ENCODE results near the gene FGF12.

The FGF12 gene

GRCh38 chr3:192706272-192706671 is 21.1 kb downstream of the FGF12 start:
- TF ChIP-seq FOXP2 (optimal IDR thresholded peaks at IDR 0.05; ENCODE audit: borderline replicate concordance, extremely low read depth, extremely low read length, insufficient read depth) (no peak), POLR2AphosphoS5 (IDR thresholded peaks at IDR 0.05; ENCODE audit: low read depth, low read length) (no peak), TAF1 (IDR thresholded peaks at IDR 0.05; ENCODE audit: borderline replicate concordance, insufficient read depth, low read length) (no peak), SIN3A (IDR thresholded peaks at IDR 0.05; ENCODE audit: borderline replicate concordance, insufficient read depth, low read length) (no peak), REST (IDR thresholded peaks at IDR 0.05; ENCODE audit: insufficient read depth in 1 of 2, low read depth in 2 of 2, low read length in 2 of 2) (no peak)

- TF ChIP-seq REST (IDR thresholded peaks at IDR 0.05; ENCODE audit: insufficient read depth in 1 of 2, low read depth in 2 of 2, low read length in 2 of 2) (no peak), FOXP2 (optimal IDR thresholded peaks at IDR 0.05; ENCODE audit: borderline replicate concordance, extremely low read depth, extremely low read length, insufficient read depth) (no peak), POLR2AphosphoS5 (IDR thresholded peaks at IDR 0.05; ENCODE audit: low read depth, low read length) (no peak), SIN3A (IDR thresholded peaks at IDR 0.05; ENCODE audit: borderline replicate concordance, insufficient read depth, low read length) (no peak), TAF1 (IDR thresholded peaks at IDR 0.05; ENCODE audit: borderline replicate concordance, insufficient read depth, low read length) (no peak)
These were observed 26.5 kb downstream of the FGF12 start for GRCh38 chr3:192700885-192701284.

- no peak for TF ChIP-seq POLR2AphosphoS5 (IDR thresholded peaks at IDR 0.05; ENCODE audit: low read depth, low read length)
- no peak for TF ChIP-seq FOXP2 (optimal IDR thresholded peaks at IDR 0.05; ENCODE audit: borderline replicate concordance, extremely low read depth, extremely low read length, insufficient read depth)
- TF ChIP-seq SIN3A (IDR thresholded peaks at IDR 0.05; ENCODE audit: borderline replicate concordance, insufficient read depth, low read length) = no peak
- TF ChIP-seq REST (IDR thresholded peaks at IDR 0.05; ENCODE audit: insufficient read depth in 1 of 2, low read depth in 2 of 2, low read length in 2 of 2) = no peak
- no peak for TF ChIP-seq TAF1 (IDR thresholded peaks at IDR 0.05; ENCODE audit: borderline replicate concordance, insufficient read depth, low read length)
These were observed 30.3 kb downstream of the FGF12 start for GRCh38 chr3:192696943-192697587.

- TF ChIP-seq TAF1 (IDR thresholded peaks at IDR 0.05; ENCODE audit: borderline replicate concordance, insufficient read depth, low read length) (no peak), SIN3A (IDR thresholded peaks at IDR 0.05; ENCODE audit: borderline replicate concordance, insufficient read depth, low read length) (no peak), FOXP2 (optimal IDR thresholded peaks at IDR 0.05; ENCODE audit: borderline replicate concordance, extremely low read depth, extremely low read length, insufficient read depth) (no peak), REST (IDR thresholded peaks at IDR 0.05; ENCODE audit: insufficient read depth in 1 of 2, low read depth in 2 of 2, low read length in 2 of 2) (no peak), POLR2AphosphoS5 (IDR thresholded peaks at IDR 0.05; ENCODE audit: low read depth, low read length) (no peak)
These were observed 39.7 kb downstream of the FGF12 start for GRCh38 chr3:192687488-192688152.
